Tongue (tissue), 2 donors: ENCODE data around the gene SYNPO2. TPM values are rescaled to one million over a fixed set of nuclear protein-coding genes. Genes with fewer than 3 reads are reported as not detected.

ENCODE experiments used
- DNase-seq: peaks from one replicate; pipeline ENCODE4 v3.0.0-alpha.2; 2015
- total RNA-seq: library from RNA; depleted of rRNA; stranded (reverse); fragments of >200 nt; gene quantifications from one replicate; pipeline ENCODE4 v1.2.3, GENCODE V29; 2014

The SYNPO2 gene
- total RNA-seq, 1 donor from 2014 or later: 111 TPM

GRCh38 chr4:118935819-118936218 lies 47.2 kb downstream of the SYNPO2 start:
- DNase-seq: no peak

- DNase-seq: no peak
Observed at GRCh38 chr4:118936406-118936805, 47.8 kb downstream of the SYNPO2 start.

GRCh38 chr4:118939169-118939783 lies 50.6 kb downstream of the SYNPO2 start:
- DNase-seq: no peak

GRCh38 chr4:118941149-118941548 lies 52.5 kb downstream of the SYNPO2 start:
- DNase-seq: no peak

GRCh38 chr4:118941799-118942198 lies 53.1 kb downstream of the SYNPO2 start:
- DNase-seq: no peak

- no peak for DNase-seq
Observed at GRCh38 chr4:118942465-118942864, 53.8 kb downstream of the SYNPO2 start.

GRCh38 chr4:118947095-118947494 lies 58.4 kb downstream of the SYNPO2 start:
- no peak for DNase-seq

- DNase-seq: no peak
Observed at GRCh38 chr4:118948545-118949144, 60.0 kb downstream of the SYNPO2 start.

GRCh38 chr4:118950224-118950623 lies 61.6 kb downstream of the SYNPO2 start:
- DNase-seq: no peak

- DNase-seq: no peak
Observed at GRCh38 chr4:118950929-118951570, 62.4 kb downstream of the SYNPO2 start.

GRCh38 chr4:118953276-118953675 lies 64.6 kb downstream of the SYNPO2 start:
- no peak for DNase-seq

GRCh38 chr4:118954246-118954645 lies 65.6 kb downstream of the SYNPO2 start:
- no peak for DNase-seq

- no peak for DNase-seq
Observed at GRCh38 chr4:118955515-118955914, 66.9 kb downstream of the SYNPO2 start.

GRCh38 chr4:118957722-118958445 lies 69.2 kb downstream of the SYNPO2 start:
- no peak for DNase-seq

- DNase-seq: no peak
Observed at GRCh38 chr4:118962540-118962939, 73.9 kb downstream of the SYNPO2 start.

GRCh38 chr4:118964891-118965411 lies 76.3 kb downstream of the SYNPO2 start:
- DNase-seq: no peak

- DNase-seq: no peak
Observed at GRCh38 chr4:118967393-118967792, 78.7 kb downstream of the SYNPO2 start.

GRCh38 chr4:118968005-118968404 lies 79.4 kb downstream of the SYNPO2 start:
- DNase-seq: peak; percentile 84

GRCh38 chr4:118968813-118969212 lies 80.2 kb downstream of the SYNPO2 start:
- peak; percentile 24 for DNase-seq

GRCh38 chr4:118969359-118969758 lies 80.7 kb downstream of the SYNPO2 start:
- DNase-seq: peak; percentile 81

GRCh38 chr4:118972167-118972566 lies 83.5 kb downstream of the SYNPO2 start:
- no peak for DNase-seq

- DNase-seq: no peak
Observed at GRCh38 chr4:118973295-118973694, 84.6 kb downstream of the SYNPO2 start.

GRCh38 chr4:118974758-118975157 lies 86.1 kb downstream of the SYNPO2 start:
- no peak for DNase-seq
